GM12878 (cell line): Measurements from ENCODE around the gene CPNE9. TPM values are rescaled to one million over a fixed set of nuclear protein-coding genes. Genes with fewer than 3 reads are reported as not detected.

Source experiments
- ATAC-seq: fragments of 200-7000 bp; cut with Tn5 transposase; 3 replicates; pipeline ENCODE4 v1.9.1; 2020; ENCODE audit warnings: mild to moderate bottlenecking, moderate library complexity
- BruUV-seq: library from RNA; stranded (reverse); fragments of 400-500 nt; replicated peaks from 2 replicates; lab custom pipeline; 2021; lab: Mats Ljungman, UMichigan
- CTCF ChIA-PET: fragments of 300-600 bp; sonication (Branson Sonifier 250); formaldehyde crosslinking; extraction: SDS; loops from one replicate; lab custom pipeline; 2021; ENCODE audit warnings: inconsistent platforms; lab: Yijun Ruan, JAX
- POLR2A ChIA-PET: fragments of 350-600 bp; formaldehyde crosslinking; extraction: SDS; loops from one replicate; lab custom pipeline; 2021; ENCODE audit warnings: inconsistent platforms; lab: Charles Lee
- RAD21 ChIA-PET: fragments of 300-600 bp; sonication (Branson Sonifier 250); formaldehyde crosslinking; loops from one replicate; lab custom pipeline; 2023; ENCODE audit warnings: antibody characterized with exemption; ENCODE audit not compliant: unreplicated experiment; lab: Charles Lee
- SMC1A ChIA-PET: fragments of 300-600 bp; sonication (Branson Sonifier 250); formaldehyde crosslinking; loops from one replicate; lab custom pipeline; 2023; ENCODE audit not compliant: unreplicated experiment, uncharacterized antibody; lab: Charles Lee
- DNase-seq: peaks from one replicate; pipeline ENCODE4 v3.0.0-alpha.2; 2011; ENCODE audit warnings: low read depth, low spot score
- FAIRE-seq: peaks from 3 replicates; lab custom pipeline; 2011; peaks lifted over from hg19 to GRCh38; lab: Jason Lieb, UNC
- H2AFZ ChIP-seq: 2 replicates; pipeline ENCODE4 v1.6.0; 2011; ENCODE audit warnings: low read depth, low read length, control low read depth; ENCODE audit not compliant: control insufficient read depth
- H3K27ac ChIP-seq: 2 replicates; pipeline ENCODE4 v1.5.1; 2011; ENCODE audit warnings: control low read depth; ENCODE audit not compliant: control insufficient read depth, insufficient read depth
- H3K27me3 ChIP-seq, 2 experiments: replicated peaks in 1 of 2; 2 replicates each; pipeline versions ENCODE4 v1.6.0 to v1.6.1; 2011; ENCODE audit warnings: low read length in 1 of 2; ENCODE audit not compliant: control insufficient read depth in 2 of 2, insufficient read depth in 2 of 2
- H3K36me3 ChIP-seq, 2 experiments: 2 replicates each; pipeline ENCODE4 v1.5.1; 2011; ENCODE audit warnings: low read length in 1 of 2; ENCODE audit not compliant: control insufficient read depth in 2 of 2, insufficient read depth in 2 of 2
- H3K4me1 ChIP-seq: 2 replicates; pipeline ENCODE4 v1.6.1; 2011; ENCODE audit warnings: mild to moderate bottlenecking, low read length, moderate library complexity, mixed read lengths; ENCODE audit not compliant: control insufficient read depth, insufficient read depth
- H3K4me2 ChIP-seq: 2 replicates; pipeline ENCODE4 v1.6.0; 2011; ENCODE audit warnings: control low read depth; ENCODE audit not compliant: control insufficient read depth, insufficient read depth
- H3K4me3 ChIP-seq: fragments of 200-600 bp; sonication (generic); 2 replicates; pipeline ENCODE4 v1.5.1; 2016
- H3K79me2 ChIP-seq: 2 replicates; pipeline ENCODE4 v1.6.0; 2011; ENCODE audit warnings: low read length; ENCODE audit not compliant: control insufficient read depth, insufficient read depth
- H3K9ac ChIP-seq: 2 replicates; pipeline ENCODE4 v1.8.0; 2011; ENCODE audit warnings: low read length, control low read depth, mixed read lengths; ENCODE audit not compliant: control insufficient read depth, insufficient read depth
- H3K9me3 ChIP-seq: replicated peaks from 3 replicates; pipeline ENCODE4 v1.5.1; 2011; ENCODE audit warnings: mild to moderate bottlenecking, low read length; ENCODE audit not compliant: control insufficient read depth, insufficient read depth
- H4K20me1 ChIP-seq: 2 replicates; pipeline ENCODE4 v1.6.0; 2011; ENCODE audit not compliant: control insufficient read depth, insufficient read depth
- FOXK2 ChIP-seq: fragments of 450-650 bp; IDR thresholded peaks from 2 replicates; pipeline ENCODE4 v1.6.1; 2017; ENCODE audit warnings: mild to moderate bottlenecking, moderate library complexity
- HCFC1 ChIP-seq: fragments of 150-350 bp; IDR thresholded peaks from 2 replicates; pipeline ENCODE4 v1.6.1; 2014; ENCODE audit warnings: low read length
- NR2C1 ChIP-seq: fragments of 450-650 bp; IDR thresholded peaks from 2 replicates; pipeline ENCODE4 v1.6.1; 2017; ENCODE audit warnings: antibody characterized with exemption, mild to moderate bottlenecking, moderate library complexity
- NR2F1 ChIP-seq: fragments of 450-650 bp; conservative IDR thresholded peaks from 2 replicates; pipeline ENCODE4 v1.6.1; 2017; ENCODE audit warnings: mild to moderate bottlenecking
- RBBP5 ChIP-seq: fragments of 200-600 bp; sonication (generic); conservative IDR thresholded peaks from 2 replicates; pipeline ENCODE4 v1.6.1; 2016
- SIX5 ChIP-seq: IDR thresholded peaks from 2 replicates; pipeline ENCODE4 v1.6.1; 2011; ENCODE audit warnings: mild to moderate bottlenecking, low read depth, low read length, moderate library complexity; ENCODE audit not compliant: severe bottlenecking
- SREBF1 ChIP-seq: IDR thresholded peaks from 2 replicates; pipeline ENCODE4 v1.6.1; 2012; ENCODE audit warnings: mild to moderate bottlenecking, low read length
- TCF12 ChIP-seq: IDR thresholded peaks from 2 replicates; pipeline ENCODE4 v1.6.1; 2011; ENCODE audit warnings: low read depth, mild to moderate bottlenecking, low read length
- ZNF622 ChIP-seq: fragments of 450-650 bp; IDR thresholded peaks from 2 replicates; pipeline ENCODE4 v1.6.1; 2017; ENCODE audit warnings: mild to moderate bottlenecking, inconsistent platforms
- WGBS: methylation state at CpG from one replicate; pipeline ENCODE4 v1.1.6; 2016; ENCODE audit warnings: low lambda C conversion rate; ENCODE audit not compliant: insufficient replicate concordance, insufficient coverage; ENCODE audit errors: missing lambda C conversion rate; 5-methylcytosine and 5-hydroxymethylcytosine counted together
- in situ Hi-C: fragments of 300-500 bp; cut with MboI; formaldehyde crosslinking; loops from 9 replicates; pipeline ENCODE4 v1.14.3; 2018; ENCODE audit warnings: mixed read lengths
- intact Hi-C: fragments of 100-400 bp; cut with micrococcal nuclease; formaldehyde crosslinking; loops from one replicate; pipeline ENCODE4 v1.14.2; 2022; ENCODE audit not compliant: unreplicated experiment
- polyA plus RNA-seq, 11 experiments: library from polyadenylated mRNA; depleted of rRNA in 4 of 11; unstranded in 6 of 11; stranded (reverse) in 5 of 11; fragments of >200 nt; fragmentation: Nextera tagmentation in 4 of 11; fragmentation: Illumina TruSeq in 1 of 11; extraction: Ambion mirVana in 4 of 11; extraction: Trizol in 1 of 11; gene quantifications; 1 replicate in 1 of 11; 2 replicates in 10 of 11; pipeline versions ENCODE4 v1.2.1 to v1.2.3, GENCODE V29; 2011 to 2016; ENCODE audit warnings: inconsistent platforms in 2 of 11, missing spikeins in 2 of 11, low read depth in 1 of 11
- total RNA-seq, 4 experiments: library from RNA; depleted of rRNA in 3 of 4; stranded (reverse); fragments of >200 nt in 3 of 4; fragmentation: Illumina TruSeq in 1 of 4; extraction: Trizol in 1 of 4; gene quantifications; 2 replicates each; pipeline versions ENCODE4 v1.2.1 to v1.2.3, GENCODE V29; 2013 to 2021
- TF ChIP-seq, protein P1 (sequence below): fragments of 450-650 bp; conservative IDR thresholded peaks from 2 replicates; pipeline ENCODE4 v1.6.1; 2017; ENCODE audit warnings: mild to moderate bottlenecking, moderate library complexity
- TF ChIP-seq, protein P2 (sequence below): IDR thresholded peaks from 2 replicates; pipeline ENCODE4 v1.6.1; 2012; ENCODE audit warnings: low read depth, low read length, improper control_type of control experiment
- TF ChIP-seq, protein P3 (sequence below): fragments of 450-650 bp; IDR thresholded peaks from 2 replicates; pipeline ENCODE4 v1.6.1; 2017; ENCODE audit warnings: mild to moderate bottlenecking, moderate library complexity

Gene CPNE9
- total and polyA plus RNA-seq, 10 of the 15 experiments (the other 5 are each of a cell fraction or from before 2014, with no cell fraction given), result 0.02 to 0.12 (median 0.05) TPM; not detected in 7

DNA sequence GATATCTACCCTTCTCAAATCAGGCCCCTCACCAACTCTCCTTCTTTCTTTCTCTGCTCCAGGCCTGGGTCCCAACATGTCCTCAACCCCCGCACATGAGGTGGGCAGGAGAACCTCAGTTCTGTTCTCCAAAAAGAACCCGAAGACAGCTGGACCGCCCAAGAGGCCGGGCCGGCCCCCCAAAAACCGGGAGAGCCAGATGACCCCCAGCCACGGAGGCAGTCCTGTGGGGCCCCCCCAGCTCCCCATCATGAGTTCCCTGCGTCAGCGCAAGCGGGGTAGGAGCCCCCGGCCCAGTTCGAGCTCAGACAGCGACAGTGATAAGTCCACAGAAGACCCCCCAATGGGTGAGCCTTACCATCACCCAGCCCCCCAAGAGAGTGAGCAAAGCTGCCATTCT lies 40.5 kb downstream of the CPNE9 start:
- no peak for TF ChIP-seq TCF12
- TF ChIP-seq RBBP5, result no peak
- TF ChIP-seq, protein P1, sequence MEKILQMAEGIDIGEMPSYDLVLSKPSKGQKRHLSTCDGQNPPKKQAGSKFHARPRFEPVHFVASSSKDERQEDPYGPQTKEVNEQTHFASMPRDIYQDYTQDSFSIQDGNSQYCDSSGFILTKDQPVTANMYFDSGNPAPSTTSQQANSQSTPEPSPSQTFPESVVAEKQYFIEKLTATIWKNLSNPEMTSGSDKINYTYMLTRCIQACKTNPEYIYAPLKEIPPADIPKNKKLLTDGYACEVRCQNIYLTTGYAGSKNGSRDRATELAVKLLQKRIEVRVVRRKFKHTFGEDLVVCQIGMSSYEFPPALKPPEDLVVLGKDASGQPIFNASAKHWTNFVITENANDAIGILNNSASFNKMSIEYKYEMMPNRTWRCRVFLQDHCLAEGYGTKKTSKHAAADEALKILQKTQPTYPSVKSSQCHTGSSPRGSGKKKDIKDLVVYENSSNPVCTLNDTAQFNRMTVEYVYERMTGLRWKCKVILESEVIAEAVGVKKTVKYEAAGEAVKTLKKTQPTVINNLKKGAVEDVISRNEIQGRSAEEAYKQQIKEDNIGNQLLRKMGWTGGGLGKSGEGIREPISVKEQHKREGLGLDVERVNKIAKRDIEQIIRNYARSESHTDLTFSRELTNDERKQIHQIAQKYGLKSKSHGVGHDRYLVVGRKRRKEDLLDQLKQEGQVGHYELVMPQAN, result no peak
- TF ChIP-seq SIX5, result no peak
- TF ChIP-seq HCFC1, result no peak
- TF ChIP-seq, protein P2, sequence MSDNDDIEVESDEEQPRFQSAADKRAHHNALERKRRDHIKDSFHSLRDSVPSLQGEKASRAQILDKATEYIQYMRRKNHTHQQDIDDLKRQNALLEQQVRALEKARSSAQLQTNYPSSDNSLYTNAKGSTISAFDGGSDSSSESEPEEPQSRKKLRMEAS, result no peak
- TF ChIP-seq FOXK2, result no peak
- no peak for TF ChIP-seq SREBF1
- TF ChIP-seq, protein P3, sequence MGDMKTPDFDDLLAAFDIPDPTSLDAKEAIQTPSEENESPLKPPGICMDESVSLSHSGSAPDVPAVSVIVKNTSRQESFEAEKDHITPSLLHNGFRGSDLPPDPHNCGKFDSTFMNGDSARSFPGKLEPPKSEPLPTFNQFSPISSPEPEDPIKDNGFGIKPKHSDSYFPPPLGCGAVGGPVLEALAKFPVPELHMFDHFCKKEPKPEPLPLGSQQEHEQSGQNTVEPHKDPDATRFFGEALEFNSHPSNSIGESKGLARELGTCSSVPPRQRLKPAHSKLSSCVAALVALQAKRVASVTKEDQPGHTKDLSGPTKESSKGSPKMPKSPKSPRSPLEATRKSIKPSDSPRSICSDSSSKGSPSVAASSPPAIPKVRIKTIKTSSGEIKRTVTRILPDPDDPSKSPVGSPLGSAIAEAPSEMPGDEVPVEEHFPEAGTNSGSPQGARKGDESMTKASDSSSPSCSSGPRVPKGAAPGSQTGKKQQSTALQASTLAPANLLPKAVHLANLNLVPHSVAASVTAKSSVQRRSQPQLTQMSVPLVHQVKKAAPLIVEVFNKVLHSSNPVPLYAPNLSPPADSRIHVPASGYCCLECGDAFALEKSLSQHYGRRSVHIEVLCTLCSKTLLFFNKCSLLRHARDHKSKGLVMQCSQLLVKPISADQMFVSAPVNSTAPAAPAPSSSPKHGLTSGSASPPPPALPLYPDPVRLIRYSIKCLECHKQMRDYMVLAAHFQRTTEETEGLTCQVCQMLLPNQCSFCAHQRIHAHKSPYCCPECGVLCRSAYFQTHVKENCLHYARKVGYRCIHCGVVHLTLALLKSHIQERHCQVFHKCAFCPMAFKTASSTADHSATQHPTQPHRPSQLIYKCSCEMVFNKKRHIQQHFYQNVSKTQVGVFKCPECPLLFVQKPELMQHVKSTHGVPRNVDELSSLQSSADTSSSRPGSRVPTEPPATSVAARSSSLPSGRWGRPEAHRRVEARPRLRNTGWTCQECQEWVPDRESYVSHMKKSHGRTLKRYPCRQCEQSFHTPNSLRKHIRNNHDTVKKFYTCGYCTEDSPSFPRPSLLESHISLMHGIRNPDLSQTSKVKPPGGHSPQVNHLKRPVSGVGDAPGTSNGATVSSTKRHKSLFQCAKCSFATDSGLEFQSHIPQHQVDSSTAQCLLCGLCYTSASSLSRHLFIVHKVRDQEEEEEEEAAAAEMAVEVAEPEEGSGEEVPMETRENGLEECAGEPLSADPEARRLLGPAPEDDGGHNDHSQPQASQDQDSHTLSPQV, result no peak
- TF ChIP-seq NR2F1, result no peak
- no peak for TF ChIP-seq NR2C1
- no peak for TF ChIP-seq ZNF622
- TF ChIP-seq, all 136 proteins: peak for 0
- Histone ChIP-seq H3K36me3 (peaks cover 42 to 49% of the 10 kb centered on the region in 2 experiments), H3K79me2 (no peaks in the 10 kb centered on the region), H3K27ac (no peak overlapping the region), H2AFZ (no peak overlapping the region), H4K20me1 (no peaks in the 10 kb centered on the region), H3K4me3 (no peak overlapping the region), H3K4me1 (no peaks in the 10 kb centered on the region), H3K9me3 (no peaks in the 10 kb centered on the region), H3K27me3 (no peaks in the 10 kb centered on the region), H3K9ac (no peak overlapping the region), H3K4me2 (no peak overlapping the region)
- no peak for ATAC-seq
- intact Hi-C loops (no loop called here), in situ Hi-C loops (no loop called here)
- POLR2A ChIA-PET, result interaction anchor here (0.8 kb wide), 1 partner anchor 11 kb away, joined by 3 read pairs; no protein-coding TSS in a partner anchor
- RAD21 ChIA-PET, result no interaction called here
- no peak for DNase-seq
- FAIRE-seq, result no peak
- CTCF ChIA-PET, result no interaction called here
- SMC1A ChIA-PET, result no interaction called here
- WGBS, result 97% methylated on average over 7 of the region's 13 CpGs
- BruUV-seq, result no TSS peak
